ENCODE data around the gene CELF4. TPM values are rescaled to one million over a fixed set of nuclear protein-coding genes. Genes with fewer than 3 reads are reported as not detected.

CELF4 gene
- total and polyA plus RNA-seq, 2 donors (not counting 3 experiments of a cell fraction or from before 2014, with no cell fraction given), result not detected

DNA sequence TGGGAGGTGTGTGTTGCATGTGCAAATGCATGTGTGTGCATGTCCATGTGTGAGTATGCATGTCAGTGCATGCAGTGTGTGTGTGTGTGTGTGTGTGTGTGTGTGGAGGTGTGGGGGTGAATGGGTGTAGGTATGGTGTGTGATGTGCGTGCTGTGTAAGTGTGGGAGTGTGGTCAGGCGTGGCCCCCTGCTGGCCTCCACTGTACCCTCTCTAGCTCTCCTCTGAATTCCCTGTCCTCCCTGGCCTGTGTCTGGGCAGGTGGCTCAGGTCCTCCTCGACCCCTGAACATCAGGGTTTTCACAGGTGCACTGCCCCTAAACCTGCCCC lies 230.2 kb downstream of the CELF4 start:
- Histone ChIP-seq H3K4me1 (ENCODE audit: control insufficient read depth, extremely low read depth, insufficient read depth, low read length) (no peaks in the 10 kb centered on the region), H4K20me1 (replicated peaks; ENCODE audit: control insufficient read depth, extremely low read depth, insufficient read depth, low read length) (no peaks in the 10 kb centered on the region), H3K79me2 (ENCODE audit: control insufficient read depth, insufficient read depth, low read length) (no peaks in the 10 kb centered on the region), H3K4me2 (ENCODE audit: insufficient read depth, low read length) (no peak overlapping the region), H3K36me3 (ENCODE audit: control insufficient read depth in 2 of 2, extremely low read depth in 1 of 2, insufficient read depth in 2 of 2, low read length in 2 of 2) (no peaks in the 10 kb centered on the region), H3K4me3 (replicated peaks in 1 of 3; ENCODE audit: insufficient read depth in 1 of 3, low read depth in 1 of 3, low read length in 3 of 3) (no peak overlapping the region), H3K9ac (replicated peaks; ENCODE audit: extremely low read depth, insufficient read depth, low read length) (no peak overlapping the region), H3K9me1 (replicated peaks; ENCODE audit: control insufficient read depth, extremely low read depth, insufficient read depth, low read length) (no peaks in the 10 kb centered on the region), H3K27ac (ENCODE audit: insufficient read depth, low read depth, low read length) (no peak overlapping the region), H3K9me3 (replicated peaks; ENCODE audit: control insufficient read depth, insufficient read depth, low read length) (no peaks in the 10 kb centered on the region), H3K27me3 (ENCODE audit: control insufficient read depth in 2 of 2, insufficient read depth in 2 of 2, low read length in 2 of 2) (no peaks in the 10 kb centered on the region), H2AFZ (ENCODE audit: low read depth, low read length) (no peak overlapping the region)
- no TSS peak for BruUV-seq (replicated peaks)
- FAIRE-seq, result no peak
- dilution Hi-C loops (cut with MboI; ENCODE audit: extremely low pct_ligation_motif_present, low sequenced_read_pairs), result no loop called here
- ChIA-PET CTCF (interaction anchor here (0.5 to 1.8 kb wide), 2 partner anchors 41 to 393 kb away, joined by 3 to 13 read pairs; no protein-coding TSS in a partner anchor), POLR2A (no interaction called here)
- TF ChIP-seq POLR2AphosphoS5 (IDR thresholded peaks at IDR 0.05; ENCODE audit: insufficient read depth, low read depth, low read length), result no peak
- TF ChIP-seq, protein P1, sequence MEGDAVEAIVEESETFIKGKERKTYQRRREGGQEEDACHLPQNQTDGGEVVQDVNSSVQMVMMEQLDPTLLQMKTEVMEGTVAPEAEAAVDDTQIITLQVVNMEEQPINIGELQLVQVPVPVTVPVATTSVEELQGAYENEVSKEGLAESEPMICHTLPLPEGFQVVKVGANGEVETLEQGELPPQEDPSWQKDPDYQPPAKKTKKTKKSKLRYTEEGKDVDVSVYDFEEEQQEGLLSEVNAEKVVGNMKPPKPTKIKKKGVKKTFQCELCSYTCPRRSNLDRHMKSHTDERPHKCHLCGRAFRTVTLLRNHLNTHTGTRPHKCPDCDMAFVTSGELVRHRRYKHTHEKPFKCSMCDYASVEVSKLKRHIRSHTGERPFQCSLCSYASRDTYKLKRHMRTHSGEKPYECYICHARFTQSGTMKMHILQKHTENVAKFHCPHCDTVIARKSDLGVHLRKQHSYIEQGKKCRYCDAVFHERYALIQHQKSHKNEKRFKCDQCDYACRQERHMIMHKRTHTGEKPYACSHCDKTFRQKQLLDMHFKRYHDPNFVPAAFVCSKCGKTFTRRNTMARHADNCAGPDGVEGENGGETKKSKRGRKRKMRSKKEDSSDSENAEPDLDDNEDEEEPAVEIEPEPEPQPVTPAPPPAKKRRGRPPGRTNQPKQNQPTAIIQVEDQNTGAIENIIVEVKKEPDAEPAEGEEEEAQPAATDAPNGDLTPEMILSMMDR (IDR thresholded peaks at IDR 0.05; ENCODE audit: extremely low read depth in 1 of 2, insufficient read depth in 1 of 2, low read depth in 1 of 2, low read length in 2 of 2), result peak in 1 of 2 donors; percentile 34
- intact Hi-C loops (cut with micrococcal nuclease), result loop anchor here (1.0 kb wide), 1 partner anchor 40 kb away; no protein-coding TSS in a partner anchor
- no peak for DNase-seq (ENCODE audit: low read depth, low spot score)

DNA sequence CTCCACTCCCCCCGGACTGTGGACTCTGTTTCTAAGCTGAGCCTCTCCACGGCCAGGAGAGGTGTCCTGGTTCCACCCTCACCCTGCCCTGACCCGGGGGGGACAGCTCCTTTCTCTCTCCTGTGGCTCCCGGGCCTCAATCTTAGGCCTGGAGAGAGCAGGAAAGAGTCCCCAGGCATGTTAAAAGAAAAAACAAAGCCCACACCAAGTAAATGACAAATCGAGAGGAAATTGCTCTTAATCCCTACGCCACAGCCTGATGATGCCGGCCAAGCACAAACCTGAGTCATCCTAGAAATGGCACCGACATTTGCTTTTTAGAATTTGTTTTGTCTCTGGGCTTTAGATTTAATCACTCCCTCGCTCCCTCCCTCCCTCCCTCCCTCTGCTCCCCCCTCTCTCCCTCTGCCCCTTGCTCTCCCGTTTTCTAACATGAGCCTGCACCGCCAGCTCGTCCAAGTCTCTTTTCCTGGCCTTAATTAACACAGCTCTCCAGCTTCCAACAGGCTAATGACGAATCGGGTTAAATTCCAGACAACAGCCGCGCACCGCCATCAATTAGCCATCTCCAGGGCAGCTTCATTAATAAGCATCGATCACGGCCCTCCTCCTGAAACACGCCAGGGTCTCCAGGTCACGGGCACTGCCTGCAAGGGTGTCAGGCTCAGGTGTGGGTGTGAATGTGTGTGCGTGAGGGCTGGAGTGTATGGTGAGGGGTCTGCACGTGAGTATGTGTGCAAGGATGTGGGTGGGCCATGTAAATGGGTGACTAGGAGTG lies 230.8 kb downstream of the CELF4 start:
- Histone ChIP-seq H3K9me1 (replicated peaks; ENCODE audit: control insufficient read depth, extremely low read depth, insufficient read depth, low read length) (no peaks in the 10 kb centered on the region), H3K27me3 (ENCODE audit: control insufficient read depth in 2 of 2, insufficient read depth in 2 of 2, low read length in 2 of 2) (no peaks in the 10 kb centered on the region), H3K27ac (ENCODE audit: insufficient read depth, low read depth, low read length) (no peak overlapping the region), H3K4me1 (ENCODE audit: control insufficient read depth, extremely low read depth, insufficient read depth, low read length) (no peaks in the 10 kb centered on the region), H3K4me2 (ENCODE audit: insufficient read depth, low read length) (no peak overlapping the region), H3K36me3 (ENCODE audit: control insufficient read depth in 2 of 2, extremely low read depth in 1 of 2, insufficient read depth in 2 of 2, low read length in 2 of 2) (no peaks in the 10 kb centered on the region), H2AFZ (ENCODE audit: low read depth, low read length) (no peak overlapping the region), H3K9ac (replicated peaks; ENCODE audit: extremely low read depth, insufficient read depth, low read length) (no peak overlapping the region), H4K20me1 (replicated peaks; ENCODE audit: control insufficient read depth, extremely low read depth, insufficient read depth, low read length) (no peaks in the 10 kb centered on the region), H3K4me3 (replicated peaks in 1 of 3; ENCODE audit: insufficient read depth in 1 of 3, low read depth in 1 of 3, low read length in 3 of 3) (no peak overlapping the region), H3K9me3 (replicated peaks; ENCODE audit: control insufficient read depth, insufficient read depth, low read length) (no peaks in the 10 kb centered on the region), H3K79me2 (ENCODE audit: control insufficient read depth, insufficient read depth, low read length) (no peaks in the 10 kb centered on the region)
- no peak for FAIRE-seq
- CTCF ChIA-PET, result interaction anchor here (1.8 kb wide), 1 partner anchor 393 kb away, joined by 13 read pairs; no protein-coding TSS in a partner anchor
- BruUV-seq (replicated peaks), result no TSS peak
- DNase-seq (ENCODE audit: low read depth, low spot score), result no peak
- POLR2A ChIA-PET, result no interaction called here
- intact Hi-C loops (cut with micrococcal nuclease), result loop anchor here (1.0 kb wide), 1 partner anchor 40 kb away; no protein-coding TSS in a partner anchor
- TF ChIP-seq GATA2 (IDR thresholded peaks at IDR 0.05; ENCODE audit: insufficient read depth, insufficient read length, low read depth, low read length), result no peak
- TF ChIP-seq FOS (IDR thresholded peaks at IDR 0.05; ENCODE audit: borderline replicate concordance, insufficient read depth, low read length), result no peak
- TF ChIP-seq, protein P2, sequence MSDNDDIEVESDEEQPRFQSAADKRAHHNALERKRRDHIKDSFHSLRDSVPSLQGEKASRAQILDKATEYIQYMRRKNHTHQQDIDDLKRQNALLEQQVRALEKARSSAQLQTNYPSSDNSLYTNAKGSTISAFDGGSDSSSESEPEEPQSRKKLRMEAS (IDR thresholded peaks at IDR 0.05; ENCODE audit: insufficient read depth, insufficient read length), result no peak
- TF ChIP-seq POLR2AphosphoS5 (IDR thresholded peaks at IDR 0.05; ENCODE audit: insufficient read depth, low read depth, low read length), result no peak
- TF ChIP-seq POLR2A (IDR thresholded peaks at IDR 0.05; ENCODE audit: low read depth, low read length), result no peak
- TF ChIP-seq JUN (IDR thresholded peaks at IDR 0.05; ENCODE audit: borderline replicate concordance, insufficient read depth, insufficient read length, low read depth), result no peak
- TF ChIP-seq, protein P1 (IDR thresholded peaks at IDR 0.05; ENCODE audit: extremely low read depth in 1 of 2, insufficient read depth in 1 of 2, low read depth in 1 of 2, low read length in 2 of 2), result no peak
- TF ChIP-seq EZH2 (IDR thresholded peaks at IDR 0.05; ENCODE audit: borderline replicate concordance, low read depth, low read length, severe bottlenecking), result no peak
- dilution Hi-C loops (cut with MboI; ENCODE audit: extremely low pct_ligation_motif_present, low sequenced_read_pairs), result no loop called here
